ENCODE results near the gene PDCD4. TPM values are rescaled to one million over a fixed set of nuclear protein-coding genes. Genes with fewer than 3 reads are reported as not detected.
A peak's percentile ranks its signal among the peaks of the same experiment; 100 is the strongest.

The PDCD4 gene
- total RNA-seq, 4 donors from 2014 or later = 17.4 to 157 (median 138) TPM

DNA sequence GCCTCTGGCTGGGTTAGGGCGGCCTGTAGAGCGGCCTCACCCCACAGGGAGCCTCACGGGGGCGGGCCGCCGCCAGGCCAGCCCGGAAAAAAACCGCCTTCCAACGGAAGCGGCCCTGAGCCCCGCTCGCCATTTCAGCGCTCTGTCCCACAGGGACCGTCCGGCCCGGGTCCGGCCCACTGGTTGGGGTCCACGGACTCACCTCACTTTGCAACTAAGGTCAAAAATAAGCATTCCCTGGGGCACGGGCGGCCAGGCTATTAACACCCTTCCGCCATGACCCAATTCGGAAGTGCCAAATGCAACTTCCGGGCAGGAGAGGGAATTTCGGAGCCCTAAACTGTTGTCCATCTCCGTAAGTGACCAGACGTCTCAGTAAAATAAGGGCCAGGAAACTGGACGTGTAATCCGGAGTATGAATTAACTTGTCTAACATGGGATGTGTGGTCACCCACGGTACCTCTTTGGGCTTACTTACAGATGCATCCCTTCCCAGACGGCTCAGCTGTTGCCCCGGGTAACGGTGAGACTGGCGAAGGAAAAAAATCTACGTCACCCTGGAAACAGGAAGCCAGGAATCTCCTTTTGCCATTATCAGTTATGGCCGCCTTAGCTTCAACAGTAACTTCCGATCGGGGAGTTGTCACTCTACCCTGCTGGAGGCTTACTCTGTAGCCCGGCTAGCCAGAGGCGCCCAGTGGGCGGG lies 47.1 kb downstream of the PDCD4 start, which contains the start of gene BBIP1:
Gene BBIP1, minus strand, starts transcription at position 538 of the 706 bp plus-strand sequence. CDS start 1,023 bp downstream, outside the sequence.
- TF ChIP-seq, protein P1, sequence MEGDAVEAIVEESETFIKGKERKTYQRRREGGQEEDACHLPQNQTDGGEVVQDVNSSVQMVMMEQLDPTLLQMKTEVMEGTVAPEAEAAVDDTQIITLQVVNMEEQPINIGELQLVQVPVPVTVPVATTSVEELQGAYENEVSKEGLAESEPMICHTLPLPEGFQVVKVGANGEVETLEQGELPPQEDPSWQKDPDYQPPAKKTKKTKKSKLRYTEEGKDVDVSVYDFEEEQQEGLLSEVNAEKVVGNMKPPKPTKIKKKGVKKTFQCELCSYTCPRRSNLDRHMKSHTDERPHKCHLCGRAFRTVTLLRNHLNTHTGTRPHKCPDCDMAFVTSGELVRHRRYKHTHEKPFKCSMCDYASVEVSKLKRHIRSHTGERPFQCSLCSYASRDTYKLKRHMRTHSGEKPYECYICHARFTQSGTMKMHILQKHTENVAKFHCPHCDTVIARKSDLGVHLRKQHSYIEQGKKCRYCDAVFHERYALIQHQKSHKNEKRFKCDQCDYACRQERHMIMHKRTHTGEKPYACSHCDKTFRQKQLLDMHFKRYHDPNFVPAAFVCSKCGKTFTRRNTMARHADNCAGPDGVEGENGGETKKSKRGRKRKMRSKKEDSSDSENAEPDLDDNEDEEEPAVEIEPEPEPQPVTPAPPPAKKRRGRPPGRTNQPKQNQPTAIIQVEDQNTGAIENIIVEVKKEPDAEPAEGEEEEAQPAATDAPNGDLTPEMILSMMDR (IDR thresholded peaks at IDR 0.05) = peak in 1 of 4 experiments; percentile 20
- peak; percentile 12 to 63 for TF ChIP-seq POLR2A (IDR thresholded peaks at IDR 0.05)
- intact Hi-C loops (cut with DNase I; ENCODE audit: low total_unique reads) = no loop called here
- H3K4me3 ChIP-seq = peak within 1 kb of the TSS; percentile 89 to 99
- H3K9me3 ChIP-seq = no peaks in the 10 kb centered on the region
- peak within 1 kb of the TSS; percentile 100 for H3K27ac ChIP-seq
- H3K4me1 ChIP-seq = peaks cover 4 to 11% of the 10 kb centered on the region in 2 donors
- H3K36me3 ChIP-seq = no peaks in the 10 kb centered on the region
- no peaks in the 10 kb centered on the region for H3K27me3 ChIP-seq
- DNase-seq = no peak

GRCh38 chr10:110919349-110919931 lies 47.7 kb downstream of the PDCD4 start, which contains the start of gene SHOC2:
Gene SHOC2, plus strand, starts transcription at chr10:110919604. Its CDS starts 44,755 bp downstream, at chr10:110964359.
- intact Hi-C loops (cut with DNase I; ENCODE audit: low total_unique reads) = no loop called here
- peaks cover 6 to 15% of the 10 kb centered on the region in 2 donors for H3K4me1 ChIP-seq
- peak; percentile 98 to 100 for DNase-seq
- H3K27me3 ChIP-seq = no peaks in the 10 kb centered on the region
- no peaks in the 10 kb centered on the region for H3K9me3 ChIP-seq
- H3K4me3 ChIP-seq = peak within 1 kb of the TSS; percentile 89 to 99
- no peaks in the 10 kb centered on the region for H3K36me3 ChIP-seq
- peak within 1 kb of the TSS; percentile 100 for H3K27ac ChIP-seq
- peak; percentile 49 to 86 for TF ChIP-seq POLR2A (IDR thresholded peaks at IDR 0.05)
- TF ChIP-seq, protein P1 (IDR thresholded peaks at IDR 0.05) = peak in 2 of 4 experiments; percentile 40 to 45

- peak; percentile 35 to 43 for DNase-seq
- H3K4me3 ChIP-seq = peak overlapping the region; percentile 89 to 99
- H3K4me1 ChIP-seq = peaks cover 6 to 15% of the 10 kb centered on the region in 2 donors
- peak overlapping the region; percentile 98 to 100 for H3K27ac ChIP-seq
- no peaks in the 10 kb centered on the region for H3K27me3 ChIP-seq
- H3K36me3 ChIP-seq = no peaks in the 10 kb centered on the region
- intact Hi-C loops (cut with DNase I; ENCODE audit: low total_unique reads) = no loop called here
- TF ChIP-seq POLR2A (IDR thresholded peaks at IDR 0.05) = no peak
- TF ChIP-seq, protein P1 (IDR thresholded peaks at IDR 0.05) = no peak
- no peaks in the 10 kb centered on the region for H3K9me3 ChIP-seq
Observed at GRCh38 chr10:110919971-110920881, 48.5 kb downstream of the PDCD4 start.

GRCh38 chr10:110923856-110924493 lies 52.2 kb downstream of the PDCD4 start:
- TF ChIP-seq, protein P1 (IDR thresholded peaks at IDR 0.05) = no peak
- no peak for TF ChIP-seq POLR2A (IDR thresholded peaks at IDR 0.05)
- DNase-seq = no peak
- Histone ChIP-seq H3K9me3 (no peaks in the 10 kb centered on the region), H3K27me3 (no peaks in the 10 kb centered on the region), H3K27ac (no peak overlapping the region), H3K36me3 (no peaks in the 10 kb centered on the region), H3K4me1 (peaks cover 6 to 11% of the 10 kb centered on the region in 2 donors), H3K4me3 (no peak overlapping the region)
- intact Hi-C loops (cut with DNase I; ENCODE audit: low total_unique reads) = no loop called here
